NCI-H510A treated with DMSO at 0.1 percent for 48 hours (cell line): ENCODE data around the gene U2AF1L4.

Experiments
- DNase-seq: peaks from one replicate; lab custom pipeline; 2025; lab: John Stamatoyannopoulos, UW

The U2AF1L4 gene, protein sequence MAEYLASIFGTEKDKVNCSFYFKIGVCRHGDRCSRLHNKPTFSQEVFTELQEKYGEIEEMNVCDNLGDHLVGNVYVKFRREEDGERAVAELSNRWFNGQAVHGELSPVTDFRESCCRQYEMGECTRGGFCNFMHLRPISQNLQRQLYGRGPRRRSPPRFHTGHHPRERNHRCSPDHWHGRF

DNA sequence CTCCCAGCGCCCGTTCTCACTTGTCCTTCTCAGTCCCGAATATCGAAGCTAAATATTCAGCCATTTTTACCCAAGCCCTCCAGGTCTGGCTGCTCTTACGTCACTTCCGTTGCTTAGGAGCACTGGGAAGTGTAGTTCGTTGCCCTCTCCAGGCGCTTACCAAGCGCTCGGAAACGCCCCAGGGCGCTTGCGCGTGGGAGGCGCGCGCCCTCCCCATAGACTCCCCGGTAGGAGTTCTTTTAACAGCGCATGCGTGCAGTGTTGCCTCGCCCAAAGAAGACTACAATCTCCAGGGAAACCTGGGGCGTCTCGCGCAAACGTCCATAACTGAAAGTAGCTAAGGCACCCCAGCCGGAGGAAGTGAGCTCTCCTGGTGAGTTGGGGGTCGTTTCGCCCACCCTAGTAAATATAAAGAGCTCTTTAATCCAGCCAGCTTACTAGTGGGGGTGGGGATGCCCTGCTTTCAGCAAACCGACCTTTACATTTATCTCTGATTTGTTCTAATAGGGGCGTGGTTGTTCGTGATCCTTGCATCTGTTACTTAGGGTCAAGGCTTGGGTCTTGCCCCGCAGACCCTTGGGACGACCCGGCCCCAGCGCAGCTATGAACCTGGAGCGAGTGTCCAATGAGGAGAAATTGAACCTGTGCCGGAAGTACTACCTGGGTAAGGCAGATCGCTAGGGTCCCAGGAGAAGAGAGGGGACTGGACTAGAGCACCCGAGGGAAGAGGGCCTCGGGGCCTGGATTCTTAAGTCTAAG, at the start of gene U2AF1L4, which contains the start of gene PSENEN:
TSS of gene U2AF1L4 (minus strand) at position 91 of the 759 bp plus-strand sequence. CDS start at position 64, 27 bp downstream.
TSS of gene PSENEN (plus strand) at position 324 of the 759 bp plus-strand sequence. CDS start at position 604, 280 bp downstream.
- peak; percentile 97 for DNase-seq

DNA sequence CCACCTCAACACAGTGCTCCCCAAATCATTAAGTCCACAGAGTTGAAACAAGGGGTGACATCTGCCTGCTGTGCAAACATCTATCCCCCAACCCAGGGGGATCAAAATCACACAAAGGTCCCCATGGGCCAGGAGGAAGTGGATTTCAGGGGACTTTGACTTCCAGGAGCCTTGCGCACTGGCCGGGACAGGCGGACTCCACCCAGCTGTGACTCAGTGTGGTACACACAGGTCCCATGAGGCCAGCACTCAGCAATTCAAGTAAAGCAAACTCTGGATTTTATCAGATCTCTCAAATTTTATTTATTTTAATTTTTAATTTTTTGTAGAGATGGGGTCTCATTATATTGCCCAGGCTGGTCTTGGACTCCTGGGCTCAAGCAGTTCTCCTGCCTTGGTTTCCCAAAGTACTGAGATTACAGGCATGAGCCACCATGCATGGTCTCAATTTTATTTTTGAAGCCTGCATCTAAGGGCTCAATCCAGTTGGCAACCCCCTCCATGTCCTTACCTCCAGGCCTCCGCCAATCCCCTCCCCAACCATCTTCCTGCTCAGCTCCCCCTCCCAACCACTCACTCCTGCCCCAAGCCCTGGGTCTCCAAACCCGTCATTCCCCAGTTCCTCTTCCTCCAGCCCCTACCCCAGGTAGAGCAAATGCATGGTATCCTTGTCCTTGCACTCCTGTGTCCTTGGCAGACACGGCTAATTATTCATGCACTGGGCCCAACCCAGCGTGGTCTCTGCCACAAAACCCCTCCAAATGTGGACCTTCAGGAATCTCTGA, 48.4 kb upstream of the U2AF1L4 start:
- no peak for DNase-seq

DNA sequence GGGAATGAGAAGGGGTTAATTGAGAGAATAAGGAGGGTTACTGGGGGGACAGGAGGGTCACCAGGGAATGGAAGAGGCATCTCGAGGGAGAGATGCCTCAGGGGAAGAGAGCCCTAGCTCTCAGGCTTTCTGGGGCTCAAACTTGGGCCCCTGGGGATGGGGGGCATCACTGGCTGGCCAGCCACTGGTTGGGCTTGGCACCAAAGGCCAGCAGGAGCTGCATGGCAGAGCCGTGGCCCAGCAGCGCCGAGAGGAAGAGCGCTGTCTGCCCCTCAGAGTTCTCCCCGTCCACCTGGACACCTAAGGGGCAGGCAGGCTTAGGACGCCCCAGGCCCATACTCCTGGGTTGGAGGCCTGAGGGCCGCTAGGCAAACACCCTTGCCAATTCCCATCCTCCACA, 47.7 kb upstream of the U2AF1L4 start:
- no peak for DNase-seq

DNA sequence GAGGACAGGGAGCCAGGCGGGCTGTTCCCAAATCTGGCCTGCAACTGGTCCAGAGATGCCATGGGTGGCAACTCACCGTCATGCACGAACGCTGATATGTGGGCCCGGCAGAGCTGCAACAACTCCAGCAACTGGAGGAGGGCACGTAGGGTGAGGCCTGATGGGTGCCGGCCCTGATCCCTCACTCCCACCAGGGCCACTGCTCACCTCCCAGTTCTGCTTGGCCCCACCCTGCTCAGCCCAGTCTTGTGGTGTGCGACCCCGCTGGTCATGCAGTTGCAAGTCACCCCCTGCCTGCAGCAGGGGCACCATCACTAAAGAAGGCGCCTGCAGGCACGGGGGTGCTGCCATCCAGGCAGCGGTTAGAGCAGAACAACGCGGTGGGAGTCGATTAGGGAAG, 47.1 kb upstream of the U2AF1L4 start:
- no peak for DNase-seq

DNA sequence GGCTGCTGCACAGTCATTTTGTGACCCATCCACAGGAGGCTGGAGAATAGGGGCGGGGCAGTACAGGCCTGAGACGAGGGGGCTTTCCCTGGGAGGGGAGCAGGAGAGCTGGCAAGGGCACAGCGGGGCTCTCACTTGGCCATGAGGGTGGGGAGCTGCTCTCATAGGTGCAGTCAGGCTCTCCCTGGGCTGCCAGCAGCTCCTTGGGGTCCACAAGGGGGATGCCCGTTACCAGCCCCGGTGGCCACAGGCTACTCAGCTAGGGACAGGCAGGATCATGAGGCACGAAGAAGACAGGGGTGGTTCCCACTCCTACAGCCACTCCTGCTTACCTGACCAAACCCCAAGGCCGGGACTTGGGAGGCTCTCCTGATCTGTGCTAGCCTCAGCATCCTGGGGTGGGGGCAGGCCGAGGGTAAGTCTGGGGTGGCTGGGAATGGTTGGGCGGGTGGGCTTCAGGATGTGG, 46.6 kb upstream of the U2AF1L4 start:
- DNase-seq, result no peak

DNA sequence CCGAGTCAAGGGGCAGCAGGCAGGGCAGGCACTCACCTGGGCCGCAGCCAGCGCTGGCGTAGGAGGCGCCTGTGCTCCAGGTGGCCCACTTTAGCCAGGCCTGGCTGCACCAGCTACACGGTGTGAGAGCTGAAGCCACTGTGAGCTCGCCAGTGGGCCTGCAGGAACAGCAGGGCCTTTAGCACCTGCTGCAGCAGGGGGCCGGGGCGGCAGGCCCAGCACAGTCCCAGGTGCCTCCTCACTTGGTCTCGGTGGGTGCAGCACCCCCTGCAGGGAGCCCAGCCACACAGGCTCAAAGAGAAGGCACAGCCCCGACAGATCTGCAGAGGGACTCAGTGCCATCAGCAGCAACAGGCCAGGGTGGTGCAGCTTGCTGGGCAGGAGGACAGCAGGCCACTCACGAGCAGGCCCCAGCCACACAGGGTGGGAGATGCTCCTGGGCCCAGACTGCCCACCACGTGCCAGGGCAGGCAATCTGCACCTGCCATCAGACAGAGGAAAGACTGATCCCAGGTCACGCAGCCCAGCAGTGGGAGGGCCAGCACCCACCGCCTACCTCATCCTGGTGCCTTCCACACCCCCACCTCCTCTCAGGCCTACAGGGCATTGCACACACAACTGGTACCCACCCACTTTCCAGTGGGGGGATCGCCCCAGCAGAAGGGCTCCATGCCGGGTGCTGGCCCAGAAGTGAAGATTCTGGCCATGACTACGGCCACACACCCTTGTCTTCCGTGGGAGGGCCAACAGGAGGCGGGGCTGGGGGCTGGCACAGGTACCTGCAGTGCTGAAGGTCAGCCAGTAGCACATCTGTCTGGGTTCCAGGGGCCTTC, 46.0 kb upstream of the U2AF1L4 start:
- peak; percentile 54 for DNase-seq

DNA sequence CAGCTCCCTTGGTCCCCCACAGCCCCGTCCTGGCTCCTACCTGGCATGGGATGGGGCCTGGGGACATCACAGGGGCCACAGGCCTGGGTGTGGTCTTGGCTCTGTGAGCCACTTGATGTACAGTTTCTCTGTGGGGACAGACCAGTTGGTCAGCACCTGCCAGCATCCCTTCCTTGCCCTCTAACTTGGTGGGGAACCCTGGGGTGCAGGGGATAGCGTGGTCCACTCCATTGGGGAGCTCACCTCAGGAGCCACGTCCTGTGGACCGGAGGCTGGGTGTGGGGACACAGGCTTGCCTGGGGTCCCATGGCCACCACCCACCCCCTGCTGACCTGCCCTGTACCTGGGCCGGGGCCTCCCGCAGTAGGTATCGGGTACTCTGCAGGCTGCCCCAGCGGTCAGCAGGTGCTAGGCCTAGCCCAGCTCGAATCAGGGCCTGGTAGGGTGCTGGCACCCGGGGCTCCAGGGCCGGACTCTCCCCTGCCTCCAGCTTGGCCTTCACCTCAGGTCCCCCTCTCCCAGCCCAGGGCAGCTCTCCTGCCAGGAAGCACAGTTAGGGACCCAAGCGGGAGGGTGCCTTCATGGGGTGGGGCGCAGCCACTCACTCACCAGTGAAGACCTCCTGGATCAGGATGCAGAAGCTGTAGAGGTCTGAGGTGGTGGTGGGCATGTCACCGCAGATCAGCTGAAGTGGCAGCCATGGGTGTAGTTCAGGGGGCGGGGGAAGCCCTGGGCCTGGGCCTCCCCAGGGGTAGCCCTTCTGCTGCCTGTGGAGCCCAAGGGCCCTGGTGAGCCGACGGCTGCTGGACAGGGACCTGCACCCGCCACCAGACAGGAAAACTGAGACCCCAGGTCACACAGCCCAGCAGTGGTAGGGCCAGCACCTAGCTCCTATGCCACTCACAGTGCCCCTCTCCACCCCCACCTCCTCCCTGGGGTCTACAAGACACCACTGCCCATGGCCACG, 45.0 kb upstream of the U2AF1L4 start:
- DNase-seq, result no peak

DNA sequence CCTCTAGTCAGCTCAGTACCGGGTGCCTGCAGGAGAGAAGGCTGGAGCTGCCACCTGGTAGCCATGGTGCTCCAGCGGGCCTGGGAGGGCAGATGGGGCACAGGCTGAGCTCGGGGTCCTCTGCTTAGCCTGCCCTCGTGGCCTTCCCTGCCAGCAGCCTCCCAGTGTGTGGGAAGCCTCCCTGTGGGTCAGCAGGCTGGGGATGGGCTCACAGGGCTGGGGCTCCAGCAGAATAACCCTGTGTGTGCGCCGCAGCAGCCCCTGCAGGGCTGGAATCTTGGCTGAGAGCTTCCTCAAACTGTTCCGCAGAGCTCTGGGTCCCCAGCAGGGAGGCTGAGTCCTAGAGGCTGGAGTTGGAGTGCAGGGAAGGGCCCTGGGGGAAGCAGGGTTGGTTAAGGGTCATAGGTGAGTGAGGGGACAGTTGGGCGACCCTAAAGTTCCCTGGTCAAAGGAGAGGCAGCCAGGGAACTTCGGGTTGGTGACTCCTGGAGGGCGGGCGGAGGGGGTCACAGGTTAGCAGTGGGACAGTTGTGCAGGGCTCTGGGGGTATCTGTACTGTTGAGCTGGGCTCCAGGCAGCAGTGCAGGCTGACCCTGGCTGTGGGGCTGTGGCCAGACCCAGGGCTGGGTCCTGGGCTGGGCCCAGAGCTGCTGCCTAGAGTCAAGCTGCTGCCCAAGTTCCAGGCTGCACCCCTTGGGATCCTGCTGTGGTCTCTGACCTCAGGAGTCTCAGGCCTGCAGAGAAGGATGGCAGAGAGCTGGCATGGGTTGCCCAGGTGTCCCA, 44.2 kb upstream of the U2AF1L4 start:
- DNase-seq, result no peak

DNA sequence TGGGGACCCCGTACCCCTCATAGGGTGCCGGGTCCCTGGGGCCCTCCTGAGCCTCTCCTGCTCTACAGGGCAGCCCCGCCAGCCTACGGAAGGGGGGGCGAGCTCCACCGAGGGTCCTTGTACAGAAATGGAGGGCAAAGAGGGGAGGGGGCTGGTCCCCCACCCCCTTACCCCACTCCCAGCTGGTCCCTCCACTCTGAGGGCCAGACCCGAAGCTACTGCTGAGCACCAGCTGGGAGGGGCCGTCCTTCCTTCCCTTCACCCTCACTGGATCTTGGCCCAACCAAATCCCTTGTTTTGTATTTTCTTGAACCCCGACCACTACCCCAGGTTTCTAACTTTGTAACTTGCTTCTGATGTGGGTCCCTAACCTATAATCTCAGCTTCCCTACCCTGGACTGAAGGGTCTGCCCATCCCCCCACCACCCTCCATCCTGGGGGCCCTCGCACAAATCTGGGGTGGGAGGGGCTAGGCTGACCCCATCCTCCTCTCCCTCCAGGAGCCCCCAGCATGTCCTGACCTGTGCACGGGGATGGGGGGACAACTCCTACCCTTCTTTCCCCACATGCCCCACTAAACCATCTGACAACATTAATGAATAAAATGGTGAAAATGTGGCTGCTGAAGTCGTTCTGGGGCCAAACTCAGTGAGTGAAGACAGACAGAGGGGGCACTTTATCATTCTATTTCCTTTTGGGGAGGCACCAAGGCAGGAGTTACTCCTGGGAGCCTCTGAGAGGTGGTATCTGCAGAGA, 43.2 kb upstream of the U2AF1L4 start:
- no peak for DNase-seq

DNA sequence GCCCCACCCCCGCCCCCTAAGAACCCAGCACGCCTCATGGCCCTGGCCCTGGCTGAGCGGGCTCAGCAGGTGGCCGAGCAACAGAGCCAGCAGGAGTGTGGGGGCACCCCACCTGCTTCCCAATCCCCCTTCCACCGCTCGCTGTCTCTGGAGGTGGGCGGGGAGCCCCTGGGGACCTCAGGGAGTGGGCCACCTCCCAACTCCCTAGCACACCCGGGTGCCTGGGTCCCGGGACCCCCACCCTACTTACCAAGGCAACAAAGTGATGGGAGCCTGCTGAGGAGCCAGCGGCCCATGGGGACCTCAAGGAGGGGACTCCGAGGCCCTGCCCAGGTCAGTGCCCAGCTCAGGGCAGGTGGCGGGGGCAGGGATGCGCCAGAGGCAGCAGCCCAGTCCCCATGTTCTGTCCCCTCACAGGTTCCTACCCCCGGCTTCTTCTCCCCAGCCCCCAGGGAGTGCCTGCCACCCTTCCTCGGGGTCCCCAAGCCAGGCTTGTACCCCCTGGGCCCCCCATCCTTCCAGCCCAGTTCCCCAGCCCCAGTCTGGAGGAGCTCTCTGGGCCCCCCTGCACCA, 42.1 kb upstream of the U2AF1L4 start:
- DNase-seq, result no peak

DNA sequence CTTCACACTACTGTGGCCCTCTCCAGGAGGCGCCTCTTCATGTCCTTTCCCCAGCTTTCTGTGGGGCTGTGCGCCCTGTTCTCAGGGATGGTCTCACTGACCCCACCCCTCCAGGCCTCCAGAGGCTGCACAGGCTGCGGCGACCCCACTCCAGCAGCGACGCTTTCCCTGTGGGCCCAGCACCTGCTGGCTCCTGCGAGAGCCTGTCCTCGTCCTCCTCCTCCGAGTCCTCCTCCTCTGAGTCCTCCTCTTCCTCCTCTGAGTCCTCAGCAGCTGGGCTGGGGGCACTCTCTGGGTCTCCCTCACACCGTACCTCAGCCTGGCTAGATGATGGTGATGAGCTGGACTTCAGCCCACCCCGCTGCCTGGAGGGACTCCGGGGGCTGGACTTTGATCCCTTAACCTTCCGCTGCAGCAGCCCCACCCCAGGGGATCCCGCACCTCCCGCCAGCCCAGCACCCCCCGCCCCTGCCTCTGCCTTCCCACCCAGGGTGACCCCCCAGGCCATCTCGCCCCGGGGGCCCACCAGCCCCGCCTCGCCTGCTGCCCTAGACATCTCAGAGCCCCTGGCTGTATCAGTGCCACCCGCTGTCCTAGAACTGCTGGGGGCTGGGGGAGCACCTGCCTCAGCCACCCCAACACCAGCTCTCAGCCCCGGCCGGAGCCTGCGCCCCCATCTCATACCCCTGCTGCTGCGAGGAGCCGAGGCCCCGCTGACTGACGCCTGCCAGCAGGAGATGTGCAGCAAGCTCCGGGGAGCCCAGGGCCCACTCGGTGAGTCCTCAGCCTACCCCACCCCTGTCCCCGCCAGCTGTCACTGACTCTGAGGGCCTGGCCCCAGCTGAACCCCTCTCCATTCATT, 41.3 kb upstream of the U2AF1L4 start:
- no peak for DNase-seq

DNA sequence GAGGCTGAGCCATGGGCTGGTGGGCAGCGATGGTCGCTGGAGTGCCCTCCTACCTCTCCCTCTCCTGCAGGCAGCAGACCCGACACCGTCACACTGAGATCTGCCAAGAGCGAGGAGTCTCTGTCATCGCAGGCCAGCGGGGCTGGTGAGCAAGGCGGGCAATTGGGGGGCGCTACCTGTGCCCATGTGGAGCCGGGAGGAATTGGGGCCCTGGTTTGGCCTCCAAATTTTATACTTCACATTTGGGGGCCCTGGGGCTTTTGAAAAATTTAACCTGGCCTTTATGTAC, 40.1 kb upstream of the U2AF1L4 start:
- DNase-seq, result no peak

DNA sequence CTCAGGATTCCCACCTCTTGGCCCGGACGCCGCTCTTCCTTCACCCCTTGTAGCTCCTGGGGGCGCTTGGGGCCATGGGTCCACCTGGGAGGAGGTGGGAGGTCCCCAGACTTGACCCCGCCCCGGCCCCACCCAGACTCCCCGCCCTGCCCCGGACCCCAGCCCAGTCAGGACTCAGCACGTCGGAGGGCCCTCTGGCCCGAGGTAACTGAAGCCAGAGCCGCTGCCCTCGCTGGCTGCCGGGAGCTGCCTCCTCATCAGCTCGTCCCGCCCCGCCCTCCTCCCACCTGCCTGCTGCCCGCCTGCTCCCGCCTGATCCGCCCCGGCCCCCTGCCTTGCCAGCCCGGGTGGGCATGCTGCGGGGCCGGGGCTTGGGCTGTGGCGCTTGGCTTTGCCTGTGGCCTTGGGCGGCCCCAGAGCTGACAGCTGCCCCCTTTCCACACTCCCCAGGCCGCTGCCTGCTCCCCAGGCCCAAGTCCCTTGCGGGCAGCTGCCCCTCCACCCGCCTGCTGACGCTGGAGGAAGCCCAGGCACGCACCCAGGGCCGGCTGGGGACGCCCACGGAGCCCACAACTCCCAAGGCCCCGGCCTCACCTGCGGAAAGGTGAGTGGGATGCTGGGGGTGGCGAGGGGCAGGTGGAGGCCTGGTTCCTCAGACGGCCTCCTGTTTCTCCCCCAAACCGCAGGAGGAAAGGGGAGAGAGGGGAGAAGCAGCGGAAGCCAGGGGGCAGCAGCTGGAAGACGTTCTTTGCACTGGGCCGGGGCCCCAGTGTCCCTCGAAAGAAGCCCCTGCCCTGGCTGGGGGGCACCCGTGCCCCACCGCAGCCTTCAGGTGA, 39.5 kb upstream of the U2AF1L4 start:
- no peak for DNase-seq

DNA sequence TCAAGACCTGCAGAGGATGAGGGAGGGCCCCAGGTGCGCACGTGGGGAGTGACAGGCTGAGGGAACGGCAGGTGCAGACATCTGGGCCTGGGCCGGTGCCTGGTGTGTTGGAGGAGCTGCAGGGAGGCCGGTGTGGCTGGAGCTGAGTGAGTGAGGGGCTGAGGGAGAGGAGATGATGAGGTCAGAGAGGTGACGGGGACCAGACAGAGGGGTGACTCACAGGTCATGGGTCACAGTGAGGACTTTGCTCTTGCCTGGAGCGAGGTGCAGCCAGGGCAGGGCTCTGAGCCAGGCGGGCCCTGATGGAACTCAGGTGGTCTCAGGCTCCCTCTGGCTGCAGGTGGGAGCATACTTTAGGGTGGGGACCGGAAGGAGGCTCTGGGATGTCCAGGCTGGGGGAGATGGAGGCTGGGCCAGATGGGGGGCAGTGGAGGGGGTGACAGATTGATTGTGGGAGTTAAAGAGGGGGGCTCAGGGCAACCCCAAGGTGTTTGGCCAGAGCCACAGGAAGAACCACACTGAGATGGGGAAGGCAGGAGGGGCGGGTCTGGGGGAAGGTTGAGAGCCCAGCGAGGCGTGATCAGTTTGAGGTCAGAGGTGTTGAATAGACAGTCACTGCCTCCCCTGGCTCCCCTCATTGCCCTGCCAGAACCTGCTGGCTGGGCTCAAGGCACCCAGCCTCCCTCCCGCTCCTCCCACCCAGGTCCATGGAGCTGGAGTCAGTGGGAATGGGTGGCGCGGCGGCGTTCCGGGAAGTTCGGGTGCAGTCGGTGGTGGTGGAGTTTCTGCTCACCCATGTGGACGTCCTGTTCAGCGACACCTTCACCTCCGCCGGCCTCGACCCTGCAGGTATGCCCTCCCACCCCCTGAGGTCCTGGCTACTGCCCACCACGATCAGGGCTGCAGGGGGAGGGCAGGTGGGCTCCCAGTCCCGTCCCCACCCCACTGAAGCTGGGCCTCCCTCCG, 38.5 kb upstream of the U2AF1L4 start:
- no peak for DNase-seq

DNA sequence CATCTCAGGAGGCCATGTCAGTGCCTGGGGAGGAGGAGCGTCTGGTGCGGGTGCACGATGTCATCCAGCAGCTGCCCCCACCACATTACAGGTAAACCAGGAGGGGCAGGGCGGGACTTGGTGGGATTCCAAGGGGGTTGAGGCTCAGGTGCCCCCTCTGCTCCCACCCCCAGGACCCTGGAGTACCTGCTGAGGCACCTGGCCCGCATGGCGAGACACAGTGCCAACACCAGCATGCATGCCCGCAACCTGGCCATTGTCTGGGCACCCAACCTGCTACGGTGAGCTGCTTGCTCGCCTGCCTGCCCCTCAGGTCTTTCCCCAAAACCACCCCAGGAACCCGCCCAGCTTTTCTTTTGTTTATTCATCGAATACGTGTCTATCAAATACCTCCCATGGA, 37.4 kb upstream of the U2AF1L4 start:
- DNase-seq, result no peak

DNA sequence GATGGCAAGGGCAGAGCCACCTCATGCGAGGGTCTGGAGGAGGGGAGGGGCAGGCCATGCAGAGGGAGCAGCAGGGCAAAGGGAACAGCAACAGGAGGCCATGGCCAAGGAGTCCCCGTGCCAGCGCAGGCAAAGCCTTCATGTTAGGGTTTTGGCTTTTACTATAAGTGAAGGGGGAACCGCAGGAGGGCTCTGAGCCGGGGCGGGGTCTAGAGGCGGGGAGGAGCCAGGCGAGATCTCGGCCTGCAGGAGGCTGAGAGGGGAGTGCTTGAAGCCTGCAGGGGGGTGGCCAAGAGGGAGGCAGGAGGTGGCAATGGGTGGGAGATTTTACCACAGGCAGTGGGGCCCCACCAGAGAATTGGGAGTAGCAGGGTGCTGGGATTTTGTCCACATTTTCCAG, 36.4 kb upstream of the U2AF1L4 start:
- DNase-seq, result no peak
